H4 (cell line): ENCODE data around the gene GABRG3. TPM values are rescaled to one million over a fixed set of nuclear protein-coding genes. Genes with fewer than 3 reads are reported as not detected.

Experiments
- DNase-seq: peaks from one replicate; pipeline ENCODE4 v3.0.0-alpha.2; 2015; ENCODE audit warnings: low spot score
- total RNA-seq: library from RNA; depleted of rRNA; stranded (reverse); fragments of >200 nt; shearing (Covaris generic); gene quantifications from 2 replicates; pipeline ENCODE4 v1.2.3, GENCODE V29; 2014

GABRG3 gene
- total RNA-seq, 1 experiment from 2014 or later: not detected

DNA sequence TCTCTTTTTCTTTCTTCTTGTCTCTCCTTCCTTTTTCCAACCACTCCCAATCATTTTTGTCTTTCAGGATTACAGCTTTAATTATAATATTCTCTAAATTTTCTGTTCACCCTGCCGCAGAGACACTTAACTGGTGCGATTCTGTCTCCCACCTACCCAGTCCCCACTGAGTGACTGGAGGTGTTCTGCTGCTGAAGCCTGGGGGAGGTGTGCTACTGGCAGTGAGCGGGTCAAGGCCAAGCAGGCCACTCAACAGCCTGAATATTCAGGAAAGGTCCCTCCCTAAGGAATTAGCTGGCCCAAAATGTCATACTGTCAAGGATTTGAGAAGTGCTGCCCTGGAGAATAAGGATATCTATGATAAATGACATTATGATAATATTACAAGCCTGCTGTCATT, 126.5 kb downstream of the GABRG3 start:
- no peak for DNase-seq

DNA sequence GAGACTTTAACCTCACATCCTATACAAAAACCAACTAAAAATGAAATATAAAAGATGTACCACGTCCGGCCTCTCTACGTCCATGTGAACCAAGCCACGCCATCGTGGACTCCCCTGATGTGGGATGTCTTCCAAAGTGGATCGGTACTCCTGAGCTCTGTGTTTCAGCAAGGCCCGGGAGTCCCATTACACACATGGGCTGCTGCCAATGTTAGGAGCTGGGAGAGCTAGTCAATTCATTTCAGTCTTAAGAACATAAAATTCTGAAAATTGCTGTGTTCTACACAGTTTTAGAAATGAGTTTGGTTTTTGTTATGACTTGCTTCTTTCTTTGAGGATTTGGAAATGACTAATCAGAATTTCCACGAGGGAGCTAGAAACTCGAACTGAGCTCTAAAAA, 131.0 kb downstream of the GABRG3 start:
- DNase-seq: no peak

DNA sequence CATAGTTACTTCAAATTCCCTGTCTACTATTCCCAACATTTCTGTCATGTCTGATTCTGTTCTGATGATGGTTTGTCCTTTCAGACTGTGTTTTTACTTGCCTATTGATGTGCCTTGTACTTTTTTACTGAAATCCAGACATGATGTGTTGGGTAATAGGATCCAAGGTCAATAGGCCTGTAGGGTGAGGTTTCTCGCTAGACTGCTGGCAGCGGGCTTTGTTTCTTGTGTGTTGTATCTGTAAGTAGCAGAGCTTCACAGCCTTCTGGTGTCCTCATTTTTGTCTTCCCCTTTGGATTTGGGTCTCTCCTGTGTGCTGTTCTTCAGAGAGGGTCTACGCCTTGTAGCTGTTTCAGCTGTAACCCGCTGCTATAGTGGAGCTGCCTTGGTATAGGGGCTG, 140.3 kb downstream of the GABRG3 start:
- no peak for DNase-seq

DNA sequence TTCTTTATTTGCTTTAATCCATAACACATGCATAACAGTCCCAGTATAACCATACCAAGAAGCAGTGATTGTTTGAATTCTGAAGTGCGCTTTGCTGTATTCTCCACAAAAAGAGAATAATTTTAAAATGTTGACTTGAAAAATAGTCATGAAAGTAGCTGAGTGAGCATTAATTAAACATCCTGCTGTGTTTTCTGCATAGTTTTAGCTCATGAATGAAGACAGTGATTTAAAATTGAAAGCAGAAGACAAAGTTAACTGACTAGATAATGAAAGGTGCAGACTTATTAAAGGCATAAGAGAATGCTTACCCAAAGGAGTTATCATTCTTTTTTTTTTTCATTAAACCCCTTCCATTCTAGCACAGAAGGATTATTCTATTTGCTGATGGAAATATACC, 143.5 kb downstream of the GABRG3 start:
- DNase-seq: no peak

DNA sequence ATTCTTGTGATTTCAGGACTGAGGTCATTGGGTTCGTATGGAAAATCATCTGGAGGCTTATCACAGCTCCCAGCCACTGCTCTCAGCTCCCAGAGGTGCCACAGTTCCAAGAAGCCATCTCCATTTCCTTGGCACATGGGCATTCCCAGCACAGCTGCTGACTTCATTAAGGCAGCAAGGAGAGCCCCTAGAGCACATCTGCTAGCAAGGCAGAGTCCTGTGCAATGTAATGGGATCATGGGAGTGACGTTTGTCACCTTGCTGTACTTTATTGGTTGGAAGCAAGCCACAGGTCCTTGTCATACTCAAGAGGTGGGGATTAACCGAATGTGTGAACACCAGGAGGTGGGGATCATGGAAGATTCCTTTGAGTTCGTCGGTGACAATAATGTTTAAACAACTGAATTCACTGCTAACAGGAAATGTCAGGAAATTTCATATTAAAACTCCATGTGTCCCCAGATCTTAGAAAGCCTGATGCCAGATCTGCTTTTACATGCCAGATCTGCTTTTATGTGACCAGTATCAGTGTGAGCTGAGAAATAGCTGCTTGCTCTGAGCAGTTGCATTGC, 148.8 kb downstream of the GABRG3 start:
- no peak for DNase-seq

DNA sequence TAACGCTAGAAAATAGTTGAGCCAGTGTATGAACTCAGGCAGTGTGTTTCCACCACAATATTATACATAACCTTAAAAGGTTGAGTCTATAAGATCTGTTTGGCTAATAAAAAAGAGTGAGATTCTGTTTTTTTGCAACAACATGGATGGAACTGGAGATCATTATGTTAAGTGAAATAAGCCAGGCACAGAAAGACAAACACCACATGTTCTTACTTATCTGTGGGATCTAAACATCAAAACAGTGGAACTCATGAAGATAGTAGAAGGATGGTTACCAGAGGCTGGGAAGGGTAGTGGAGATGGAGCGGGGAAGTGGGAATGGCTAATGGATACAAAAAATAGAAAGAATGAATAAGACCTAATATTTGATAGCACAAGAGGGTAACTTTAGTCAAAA, 150.7 kb downstream of the GABRG3 start:
- DNase-seq: no peak

DNA sequence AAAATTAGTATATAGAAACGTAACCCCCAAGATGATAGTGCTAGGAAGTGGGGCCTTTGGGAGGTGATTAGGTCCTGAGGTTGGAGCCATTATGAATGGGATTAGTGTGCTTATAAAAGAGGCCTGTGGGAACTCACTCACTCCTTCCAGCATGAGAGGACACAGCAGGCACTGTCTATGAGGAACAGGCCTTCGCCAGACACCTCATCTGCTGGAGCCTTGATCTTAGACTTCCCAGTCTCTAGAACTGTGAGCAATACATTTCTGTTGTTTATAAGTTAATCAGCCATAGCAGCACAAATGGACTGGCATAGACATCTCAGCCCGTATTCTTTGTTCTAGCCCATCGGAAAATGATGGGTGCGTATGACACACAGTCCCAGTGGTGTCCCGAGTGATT, 152.3 kb downstream of the GABRG3 start:
- no peak for DNase-seq

DNA sequence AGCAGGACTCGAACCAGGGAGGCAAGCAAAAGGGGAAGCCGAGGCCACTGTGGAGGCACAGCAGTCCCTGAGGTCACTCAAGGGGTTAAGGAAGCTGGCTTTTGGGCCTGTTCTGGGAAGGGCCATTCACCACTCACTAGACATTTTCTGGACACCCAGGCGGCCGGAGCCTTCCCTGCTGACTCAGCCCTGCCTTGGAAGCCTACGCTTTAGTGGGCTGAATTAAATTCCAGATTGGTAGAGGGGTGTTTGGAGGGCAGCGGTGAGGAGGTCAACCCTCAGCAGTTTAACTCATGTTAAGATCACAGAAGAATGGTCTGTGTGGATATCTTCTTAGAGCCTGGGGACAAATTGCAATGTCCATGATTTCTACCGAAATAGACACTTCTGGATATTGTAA, 152.8 kb downstream of the GABRG3 start:
- no peak for DNase-seq

DNA sequence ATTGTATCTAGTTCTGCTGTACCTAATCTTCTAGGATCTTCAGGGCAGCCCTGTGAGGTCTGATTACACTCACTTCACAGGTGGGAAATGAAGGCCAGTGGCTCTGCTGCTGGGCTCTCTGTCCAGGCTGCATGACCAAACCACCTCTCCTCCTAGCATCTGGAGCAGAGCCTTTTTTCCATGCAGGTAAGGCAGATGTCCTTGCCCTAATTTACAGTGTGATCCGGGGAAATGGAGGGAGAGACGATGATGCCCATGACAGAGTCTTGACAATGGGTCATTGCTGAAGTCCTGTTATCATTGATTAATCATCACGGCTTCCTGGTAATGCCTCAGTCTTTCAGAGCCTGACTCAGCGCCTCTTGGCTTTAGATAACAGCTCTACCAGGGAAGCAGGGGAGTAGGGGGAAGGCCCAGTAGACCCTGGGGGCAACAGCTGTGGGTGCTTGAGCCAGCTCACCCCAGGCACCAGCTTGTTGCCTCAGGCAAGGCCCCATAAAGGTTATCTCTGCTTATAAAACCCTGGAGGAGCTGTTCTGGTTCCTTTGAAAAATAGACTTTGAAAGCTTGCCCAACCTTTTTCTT, 153.4 kb downstream of the GABRG3 start:
- no peak for DNase-seq

DNA sequence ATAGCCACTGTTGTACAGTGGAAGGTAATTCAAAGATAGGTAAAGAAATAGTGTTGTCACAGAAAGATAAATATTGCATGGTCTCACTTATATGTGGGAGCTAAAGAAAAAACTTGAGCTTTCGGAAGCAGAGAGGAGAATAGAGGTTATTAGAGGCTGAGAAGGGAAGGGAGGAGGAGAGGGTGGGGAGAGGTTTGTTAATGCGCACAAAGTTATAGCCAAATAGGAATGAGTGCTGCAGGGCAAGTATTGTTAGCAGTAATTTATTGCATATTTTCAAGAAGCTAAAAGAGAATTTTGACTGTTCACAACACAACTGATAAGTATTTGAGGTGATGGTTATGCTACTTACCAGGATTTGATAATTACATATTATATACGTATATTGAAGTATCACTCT, 154.2 kb downstream of the GABRG3 start:
- DNase-seq: no peak

DNA sequence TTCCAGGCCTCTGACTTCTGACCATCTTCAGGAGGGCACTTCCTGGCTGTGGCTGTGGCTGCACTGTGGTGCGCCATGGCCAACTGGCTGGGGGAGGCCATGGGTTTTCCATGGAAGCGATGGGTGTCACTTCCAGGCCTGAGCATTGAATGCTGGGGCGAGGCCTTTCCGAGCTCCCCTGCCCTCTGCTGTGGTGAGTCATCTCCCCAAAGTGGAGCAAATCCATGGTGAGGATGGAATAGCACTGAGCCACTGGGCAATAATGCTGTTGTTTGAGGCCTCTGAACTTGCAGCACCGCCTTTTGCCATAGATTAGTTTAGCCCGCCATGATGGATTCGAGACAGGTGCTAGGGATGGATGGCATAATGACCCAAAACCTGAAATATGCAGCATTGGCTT, 155.5 kb downstream of the GABRG3 start:
- no peak for DNase-seq

DNA sequence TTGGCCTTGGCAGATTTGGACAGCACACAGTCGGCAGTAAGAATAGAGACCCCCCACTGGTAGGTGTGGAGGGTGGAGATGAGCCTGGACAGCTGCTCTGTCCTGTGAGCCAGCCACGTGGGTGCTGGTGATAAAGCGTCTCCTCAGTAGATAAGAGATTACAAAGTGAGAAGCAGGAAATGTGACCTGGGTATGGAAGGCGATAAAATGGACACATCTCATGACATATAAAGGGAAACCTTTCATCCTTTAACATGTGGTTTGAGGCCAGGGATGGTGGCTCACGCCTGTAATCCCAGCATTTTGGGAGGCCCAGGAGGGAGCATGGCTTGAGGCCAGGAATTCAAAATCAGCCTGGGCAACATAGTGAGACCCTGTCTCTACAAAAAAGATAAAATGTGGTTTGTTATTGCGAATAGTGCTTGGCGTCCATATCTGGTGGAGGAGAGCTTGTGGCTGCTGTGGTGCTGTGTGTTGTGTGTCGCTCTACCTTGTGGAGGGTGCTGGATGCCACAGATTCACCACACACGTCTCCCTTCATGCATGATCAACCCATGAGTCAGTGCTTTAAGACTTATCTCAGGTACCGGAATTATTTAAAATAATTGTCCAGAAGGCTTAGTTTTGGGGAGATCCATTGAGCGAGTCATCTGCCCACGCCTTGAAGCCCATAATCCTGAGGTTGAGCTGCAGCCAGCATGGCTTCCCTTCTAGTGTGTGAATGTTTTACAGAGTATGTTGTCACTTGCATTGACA, 157.0 kb downstream of the GABRG3 start:
- DNase-seq: no peak

DNA sequence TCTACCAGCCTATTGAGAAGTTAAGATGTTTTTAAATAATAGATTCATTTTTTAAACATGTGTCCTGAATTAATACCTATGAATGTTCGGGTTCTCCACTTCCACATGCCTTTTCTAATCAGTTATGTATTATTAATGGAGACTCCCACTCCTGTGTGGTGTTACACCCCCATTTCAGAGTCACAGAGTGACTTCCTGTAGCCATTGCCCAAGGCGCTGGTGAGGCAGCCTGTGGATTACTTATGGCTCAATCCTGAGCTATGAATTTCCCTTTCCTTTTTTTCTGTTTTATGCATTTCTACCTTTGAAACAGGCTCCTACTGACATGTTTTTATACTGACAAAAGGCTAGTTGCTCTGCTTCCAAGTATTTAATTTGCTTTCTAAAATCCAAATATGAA, 162.3 kb downstream of the GABRG3 start:
- DNase-seq: no peak

DNA sequence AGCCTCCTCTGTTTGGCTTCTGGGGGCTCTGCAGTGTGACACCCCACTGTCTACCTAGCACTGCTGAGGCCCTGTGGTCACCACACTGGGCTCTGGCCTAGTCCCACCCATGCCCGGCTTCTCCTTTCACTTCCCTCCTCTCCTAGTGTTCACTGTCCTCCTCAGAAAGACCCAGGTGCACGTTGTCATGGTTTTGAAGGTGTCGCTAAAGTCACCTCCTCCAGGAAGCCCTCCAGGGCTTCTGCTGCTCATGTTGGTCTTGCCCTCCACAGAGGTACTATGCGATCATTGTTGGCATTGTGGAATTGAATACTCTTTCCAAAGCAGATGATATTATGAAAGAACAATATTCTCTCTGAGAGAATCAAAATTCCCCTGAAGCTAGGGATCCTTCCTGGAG, 163.5 kb downstream of the GABRG3 start:
- no peak for DNase-seq

DNA sequence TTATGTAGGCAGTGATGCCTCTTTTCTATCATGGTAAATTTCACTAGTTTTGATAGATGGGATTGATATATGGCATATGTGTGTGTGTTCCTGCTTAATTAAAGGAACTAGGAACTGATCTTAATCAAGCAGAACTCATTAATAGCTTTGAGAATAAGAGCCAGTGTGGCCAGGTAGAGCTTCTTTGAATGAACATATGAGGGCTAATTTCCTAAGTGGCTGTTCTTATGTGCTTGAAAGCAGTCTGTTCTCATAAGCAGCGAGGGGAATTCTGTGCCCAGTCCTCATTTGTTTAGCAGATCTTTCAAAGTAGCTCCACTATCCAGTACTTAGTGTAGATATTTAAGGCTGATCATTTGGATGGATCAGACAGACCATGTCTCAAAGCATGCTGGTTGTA, 164.2 kb downstream of the GABRG3 start:
- DNase-seq: no peak

DNA sequence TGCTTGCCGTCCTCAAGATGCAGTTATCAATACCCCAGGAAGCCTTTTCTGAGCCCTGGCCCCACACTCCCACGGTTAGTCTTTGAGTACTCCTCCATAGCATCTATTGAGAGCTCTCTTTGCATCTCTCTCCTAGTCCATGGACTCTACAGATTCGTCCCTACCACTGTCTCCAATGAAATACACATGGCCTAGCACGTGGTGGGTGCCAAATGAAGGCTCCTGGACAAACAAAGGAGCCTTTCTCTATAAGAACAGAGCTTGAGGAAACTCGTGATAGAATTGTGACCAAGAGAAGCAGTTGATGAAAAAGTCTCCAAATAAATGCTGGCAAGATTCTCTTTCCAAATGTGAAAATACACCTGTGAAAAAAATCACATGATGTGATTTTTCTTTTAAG, 166.1 kb downstream of the GABRG3 start:
- no peak for DNase-seq

DNA sequence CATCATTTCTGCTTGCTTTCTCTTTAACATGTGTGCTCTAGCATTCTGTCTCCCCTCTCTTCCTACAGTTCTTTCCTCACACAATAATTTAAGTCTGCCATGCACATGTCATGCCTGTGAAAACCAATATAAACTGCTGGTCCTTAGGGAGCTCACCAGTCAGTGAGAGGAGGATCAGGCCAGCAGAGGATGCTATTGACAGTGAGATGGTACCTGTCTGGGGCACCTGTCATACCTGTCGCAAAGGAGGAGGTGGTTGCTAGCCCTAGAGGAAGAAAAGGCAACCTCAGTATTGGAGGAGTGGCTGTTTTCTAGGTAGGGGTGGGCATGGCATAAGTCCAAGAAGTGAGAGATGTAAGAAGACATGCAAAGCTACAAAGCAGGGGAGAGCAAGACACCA, 194.6 kb downstream of the GABRG3 start:
- no peak for DNase-seq

DNA sequence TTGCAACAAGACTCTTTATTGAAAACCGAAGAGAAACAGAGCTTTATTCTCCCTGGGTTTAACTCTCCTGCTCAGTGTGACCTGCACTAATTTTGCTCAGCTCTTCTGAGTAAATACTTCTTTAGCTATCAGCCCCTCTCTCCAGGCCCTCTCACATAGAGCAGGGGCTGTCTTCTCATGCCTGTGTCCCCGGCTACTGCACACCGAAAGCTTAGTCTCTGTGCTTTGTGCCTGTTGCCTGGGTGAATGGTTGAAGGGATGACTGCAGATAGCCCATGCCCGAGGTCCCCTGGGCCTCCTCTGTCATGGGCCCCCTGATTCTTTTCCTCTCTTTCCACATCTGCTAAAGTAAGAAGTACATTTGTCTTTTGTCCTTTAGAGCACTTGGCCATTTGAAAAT, 195.9 kb downstream of the GABRG3 start:
- DNase-seq: no peak

DNA sequence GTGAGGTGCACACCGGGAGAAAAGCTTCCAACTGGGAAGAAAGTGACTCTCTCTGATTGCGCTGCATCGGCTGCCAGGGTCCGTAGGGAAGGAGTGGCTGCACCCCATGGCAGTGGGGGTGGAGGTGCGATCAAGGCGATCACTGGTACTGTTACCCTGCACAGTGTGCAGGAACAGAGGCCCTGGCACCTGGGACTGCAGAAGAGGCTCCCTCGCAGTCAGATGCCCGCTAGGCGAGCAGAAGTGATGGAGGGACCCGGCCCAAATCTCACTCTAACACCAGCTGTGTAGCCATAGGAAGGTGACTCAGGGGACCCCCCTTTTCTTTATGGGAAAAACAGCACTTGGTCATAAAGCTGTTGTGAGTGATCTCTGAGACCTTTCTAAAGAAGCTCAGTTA, 196.8 kb downstream of the GABRG3 start:
- DNase-seq: no peak

DNA sequence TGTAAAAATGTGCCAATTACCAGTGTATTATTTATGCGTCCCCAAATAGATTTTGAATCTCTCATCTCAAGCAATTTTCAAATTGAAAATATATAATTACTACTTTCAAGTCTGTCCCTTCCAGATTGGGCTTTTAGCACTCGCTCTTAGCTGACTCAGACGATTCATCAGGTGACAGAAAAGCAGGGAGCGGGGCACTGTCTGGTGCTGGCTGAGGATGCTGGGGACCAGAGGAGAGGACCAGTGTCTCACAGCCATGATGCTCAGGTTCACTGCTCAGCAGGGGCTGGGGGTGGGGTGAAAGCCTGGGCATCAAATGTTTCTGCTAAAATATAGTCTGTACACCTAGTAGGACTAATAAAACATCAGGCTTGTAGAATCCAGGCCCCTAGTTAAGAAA, 199.9 kb downstream of the GABRG3 start:
- DNase-seq: no peak

DNA sequence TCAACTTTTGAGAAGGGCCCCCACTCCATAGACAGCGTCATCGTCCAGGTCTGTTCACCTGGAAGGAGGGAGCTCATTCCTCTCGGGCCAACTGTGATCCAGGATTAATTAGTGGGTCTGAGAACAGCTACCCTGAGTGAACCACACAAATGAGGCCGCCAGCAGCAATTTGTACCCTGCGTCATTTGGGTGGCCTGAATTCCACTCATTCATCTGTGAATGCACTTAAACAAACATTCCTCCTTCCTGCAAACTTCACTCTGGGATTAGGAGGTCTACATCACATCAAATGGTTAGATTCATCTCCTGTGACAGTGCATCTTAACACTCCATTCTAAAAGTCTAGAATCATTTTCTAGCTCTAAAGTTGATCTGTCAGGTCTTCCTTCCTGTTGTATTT, 201.8 kb downstream of the GABRG3 start:
- DNase-seq: no peak

DNA sequence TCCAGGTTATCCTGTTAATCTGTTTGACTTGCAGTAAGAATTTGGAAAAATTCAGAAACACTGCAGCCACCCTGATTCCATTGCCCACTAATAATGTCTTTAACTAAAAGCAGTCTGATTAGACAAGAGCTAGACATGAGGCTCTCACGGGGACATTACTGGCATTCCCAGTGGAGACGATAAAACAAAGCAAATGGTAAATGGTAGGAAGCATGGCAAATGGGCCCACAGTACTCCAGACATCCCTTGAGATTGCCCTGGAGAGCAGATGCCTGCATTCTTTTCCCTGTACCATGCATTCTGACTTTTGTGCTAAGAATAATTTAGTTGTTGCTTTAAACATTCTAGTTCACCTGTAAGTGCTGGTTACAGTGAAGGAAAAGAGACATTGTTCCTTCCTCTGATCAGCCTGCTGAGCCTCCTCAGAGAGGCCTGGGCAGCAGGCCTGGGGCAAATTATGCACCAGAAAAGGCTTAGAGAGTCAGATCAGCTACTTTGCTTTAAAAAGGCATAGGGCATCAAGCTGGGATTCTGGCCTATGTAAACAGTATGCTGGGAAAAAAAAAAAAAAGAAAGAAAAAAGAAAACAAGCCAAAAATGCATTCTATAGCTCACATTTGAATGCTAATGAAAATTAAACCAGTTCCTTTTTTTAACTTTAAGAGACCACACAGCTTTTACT, 204.6 kb downstream of the GABRG3 start:
- DNase-seq: no peak

DNA sequence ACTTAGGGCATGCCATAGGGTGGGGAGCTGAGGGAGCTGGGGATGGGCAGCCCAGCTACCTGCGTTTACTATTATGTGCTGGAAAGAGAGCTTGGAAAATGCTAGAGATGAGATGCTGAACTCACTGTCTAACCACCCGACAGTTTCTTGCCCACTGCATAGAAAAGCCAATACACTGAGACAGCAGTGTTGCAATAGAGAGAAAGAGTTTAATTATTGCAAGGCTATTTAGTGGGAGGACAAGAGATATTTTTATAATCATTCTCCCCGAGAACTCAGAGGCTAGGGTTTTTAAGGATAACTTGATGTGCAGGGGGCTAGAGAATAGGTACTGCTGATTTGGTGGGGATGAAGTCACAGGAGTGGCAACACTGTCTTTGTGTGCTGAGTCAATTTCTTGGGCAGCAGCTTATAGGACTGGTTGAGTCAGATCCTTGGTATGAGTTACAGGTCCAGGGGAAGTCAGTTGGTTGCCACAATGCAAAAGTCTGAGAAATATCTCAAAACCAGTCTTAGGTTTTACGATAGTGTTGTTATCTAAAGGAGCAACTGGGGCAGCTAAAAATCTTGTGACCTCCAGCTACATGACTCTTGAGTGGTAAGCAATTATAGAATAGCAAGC, 205.9 kb downstream of the GABRG3 start:
- DNase-seq: no peak
